HepG2 (cell line): ENCODE measurements around the gene SAC3D1. TPM values are rescaled to one million over a fixed set of nuclear protein-coding genes. Genes with fewer than 3 reads are reported as not detected.
A peak's percentile ranks its signal among the peaks of the same experiment; 100 is the strongest.

ENCODE experiments used
- BCL6 ChIP-seq: IDR thresholded peaks from 2 replicates; pipeline ENCODE4 v1.6.1; 2016; ENCODE audit warnings: missing genetic modification reagents, missing compliant biosample characterization
- CC2D1A ChIP-seq: sonication (generic); formaldehyde crosslinking; IDR thresholded peaks from 2 replicates; pipeline ENCODE4 v1.8.1; 2023; ENCODE audit warnings: mild to moderate bottlenecking, missing genetic modification reagents
- GABPB1 ChIP-seq: IDR thresholded peaks from 2 replicates; pipeline ENCODE4 v1.6.1; 2016; ENCODE audit warnings: mild to moderate bottlenecking, missing genetic modification reagents, moderate library complexity, missing compliant biosample characterization
- KDM2A ChIP-seq: sonication (generic); formaldehyde crosslinking; IDR thresholded peaks from 2 replicates; pipeline ENCODE4 v1.4.0; 2020; ENCODE audit warnings: low read depth, missing genetic modification reagents, borderline replicate concordance
- MXD4 ChIP-seq: IDR thresholded peaks from 2 replicates; pipeline ENCODE4 v1.6.1; 2016; ENCODE audit warnings: mild to moderate bottlenecking, missing biosample characterization, missing genetic modification reagents
- NRL ChIP-seq: sonication (generic); formaldehyde crosslinking; IDR thresholded peaks from 2 replicates; pipeline ENCODE4 v1.5.0; 2020; ENCODE audit warnings: missing genetic modification reagents, mild to moderate bottlenecking, moderate library complexity, borderline replicate concordance
- PAF1 ChIP-seq: IDR thresholded peaks from 2 replicates; pipeline ENCODE4 v1.6.1; 2016; ENCODE audit warnings: missing genetic modification reagents, missing compliant biosample characterization
- SAP130 ChIP-seq: IDR thresholded peaks from 2 replicates; pipeline ENCODE4 v1.6.1; 2016; ENCODE audit warnings: low read depth
- TEAD3 ChIP-seq: optimal IDR thresholded peaks from 2 replicates; pipeline ENCODE3; 2016; ENCODE audit warnings: borderline replicate concordance
- ZNF878 ChIP-seq: sonication (generic); formaldehyde crosslinking; IDR thresholded peaks from 2 replicates; pipeline ENCODE4 v1.8.1; 2023; ENCODE audit warnings: mild to moderate bottlenecking, missing genetic modification reagents, moderate library complexity
- polyA plus RNA-seq, 8 experiments: library from polyadenylated mRNA; depleted of rRNA in 3 of 8; stranded (reverse) in 7 of 8; unstranded in 1 of 8; fragments of >200 nt; fragmentation: Illumina TruSeq in 4 of 8; extraction: Trizol in 4 of 8; gene quantifications; 2 replicates each; pipeline versions ENCODE4 v1.2.1 to v1.2.3, GENCODE V29; 2011 to 2016; ENCODE audit warnings: low read depth in 4 of 8, missing spikeins in 1 of 8, mixed read lengths in 1 of 8; ENCODE audit not compliant: insufficient read depth in 1 of 8
- total RNA-seq, 5 experiments: library from RNA; depleted of rRNA; stranded (reverse); fragments of >200 nt; fragmentation: Illumina TruSeq; extraction: Trizol; gene quantifications; 2 replicates each; pipeline ENCODE4 v1.2.3, GENCODE V29; 2016; ENCODE audit warnings: low read depth in 1 of 5
- TF ChIP-seq, protein P1 (sequence below): sonication (generic); formaldehyde crosslinking; IDR thresholded peaks from 2 replicates; pipeline ENCODE4 v1.5.1; 2020; ENCODE audit warnings: mild to moderate bottlenecking, missing genetic modification reagents, moderate library complexity
- TF ChIP-seq, protein P2 (sequence below), 2 experiments: fragments of 450-650 bp in 1 of 2; sonication (generic) in 1 of 2; formaldehyde crosslinking in 1 of 2; IDR thresholded peaks; 2 replicates each; pipeline versions ENCODE4 v1.6.1 to v1.8.0; 2016 to 2022; ENCODE audit warnings: antibody characterized with exemption in 1 of 2, mild to moderate bottlenecking in 1 of 2, missing genetic modification reagents in 1 of 2
- TF ChIP-seq, protein P3 (sequence below): sonication (generic); formaldehyde crosslinking; IDR thresholded peaks from 2 replicates; pipeline ENCODE4 v1.8.0; 2022; ENCODE audit warnings: missing genetic modification reagents, low read depth, mild to moderate bottlenecking, borderline replicate concordance
- TF ChIP-seq, protein P4 (sequence below): sonication (generic); formaldehyde crosslinking; IDR thresholded peaks from 2 replicates; pipeline ENCODE4 v1.4.0; 2020; ENCODE audit warnings: missing genetic modification reagents
- TF ChIP-seq, protein P5 (sequence below): sonication (generic); formaldehyde crosslinking; IDR thresholded peaks from 2 replicates; pipeline ENCODE4 v1.4.0; 2020; ENCODE audit warnings: mild to moderate bottlenecking, missing genetic modification reagents

SAC3D1 gene
- total and polyA plus RNA-seq, 2 of the 13 experiments (the other 11 are each of a cell fraction or from before 2014, with no cell fraction given): 7.4 to 36.3 TPM

DNA sequence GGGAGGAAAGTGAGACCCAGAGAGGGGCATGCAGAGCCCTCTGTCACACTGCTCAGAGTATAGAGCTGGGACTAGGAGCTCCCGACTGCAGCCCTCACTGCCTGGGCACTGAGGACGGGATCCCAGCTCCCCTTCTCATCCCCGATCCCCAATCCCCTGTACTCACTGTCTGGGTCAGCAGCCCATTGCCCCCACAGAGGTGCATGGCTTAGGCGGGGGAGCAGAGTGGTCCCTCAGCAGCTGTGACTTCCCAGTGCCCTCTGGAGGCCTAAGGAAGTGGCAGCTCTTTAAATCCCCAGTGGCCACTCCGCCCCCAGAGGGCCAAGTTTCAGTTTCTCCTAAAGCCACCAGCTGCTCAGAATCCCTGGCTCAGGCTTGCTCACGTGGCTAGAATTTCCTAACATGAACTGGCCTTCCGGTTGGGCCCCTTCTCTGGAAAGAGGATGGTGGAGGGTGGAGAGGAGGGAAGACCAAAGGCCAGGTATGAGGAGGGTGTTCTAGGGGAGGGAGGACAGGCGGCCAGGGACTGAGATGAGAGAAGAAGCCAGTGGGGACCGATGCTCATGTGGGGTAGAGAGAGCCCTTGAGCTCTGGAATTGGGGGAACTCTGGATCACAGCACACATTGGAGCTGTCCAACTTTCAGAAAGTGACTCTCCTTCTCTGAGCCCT, 44.2 kb upstream of the SAC3D1 start, which contains the start of gene BATF2 (continued):
- TF ChIP-seq BCL6 (CRISPR knock-in tag): peak; percentile 72
- TF ChIP-seq, protein P1, sequence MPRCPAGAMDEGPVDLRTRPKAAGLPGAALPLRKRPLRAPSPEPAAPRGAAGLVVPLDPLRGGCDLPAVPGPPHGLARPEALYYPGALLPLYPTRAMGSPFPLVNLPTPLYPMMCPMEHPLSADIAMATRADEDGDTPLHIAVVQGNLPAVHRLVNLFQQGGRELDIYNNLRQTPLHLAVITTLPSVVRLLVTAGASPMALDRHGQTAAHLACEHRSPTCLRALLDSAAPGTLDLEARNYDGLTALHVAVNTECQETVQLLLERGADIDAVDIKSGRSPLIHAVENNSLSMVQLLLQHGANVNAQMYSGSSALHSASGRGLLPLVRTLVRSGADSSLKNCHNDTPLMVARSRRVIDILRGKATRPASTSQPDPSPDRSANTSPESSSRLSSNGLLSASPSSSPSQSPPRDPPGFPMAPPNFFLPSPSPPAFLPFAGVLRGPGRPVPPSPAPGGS (CRISPR knock-in tag): peak; percentile 51; the same call in 1 of the 2 replicates
- TF ChIP-seq PAF1 (CRISPR knock-in tag): no peak
- TF ChIP-seq, protein P2, sequence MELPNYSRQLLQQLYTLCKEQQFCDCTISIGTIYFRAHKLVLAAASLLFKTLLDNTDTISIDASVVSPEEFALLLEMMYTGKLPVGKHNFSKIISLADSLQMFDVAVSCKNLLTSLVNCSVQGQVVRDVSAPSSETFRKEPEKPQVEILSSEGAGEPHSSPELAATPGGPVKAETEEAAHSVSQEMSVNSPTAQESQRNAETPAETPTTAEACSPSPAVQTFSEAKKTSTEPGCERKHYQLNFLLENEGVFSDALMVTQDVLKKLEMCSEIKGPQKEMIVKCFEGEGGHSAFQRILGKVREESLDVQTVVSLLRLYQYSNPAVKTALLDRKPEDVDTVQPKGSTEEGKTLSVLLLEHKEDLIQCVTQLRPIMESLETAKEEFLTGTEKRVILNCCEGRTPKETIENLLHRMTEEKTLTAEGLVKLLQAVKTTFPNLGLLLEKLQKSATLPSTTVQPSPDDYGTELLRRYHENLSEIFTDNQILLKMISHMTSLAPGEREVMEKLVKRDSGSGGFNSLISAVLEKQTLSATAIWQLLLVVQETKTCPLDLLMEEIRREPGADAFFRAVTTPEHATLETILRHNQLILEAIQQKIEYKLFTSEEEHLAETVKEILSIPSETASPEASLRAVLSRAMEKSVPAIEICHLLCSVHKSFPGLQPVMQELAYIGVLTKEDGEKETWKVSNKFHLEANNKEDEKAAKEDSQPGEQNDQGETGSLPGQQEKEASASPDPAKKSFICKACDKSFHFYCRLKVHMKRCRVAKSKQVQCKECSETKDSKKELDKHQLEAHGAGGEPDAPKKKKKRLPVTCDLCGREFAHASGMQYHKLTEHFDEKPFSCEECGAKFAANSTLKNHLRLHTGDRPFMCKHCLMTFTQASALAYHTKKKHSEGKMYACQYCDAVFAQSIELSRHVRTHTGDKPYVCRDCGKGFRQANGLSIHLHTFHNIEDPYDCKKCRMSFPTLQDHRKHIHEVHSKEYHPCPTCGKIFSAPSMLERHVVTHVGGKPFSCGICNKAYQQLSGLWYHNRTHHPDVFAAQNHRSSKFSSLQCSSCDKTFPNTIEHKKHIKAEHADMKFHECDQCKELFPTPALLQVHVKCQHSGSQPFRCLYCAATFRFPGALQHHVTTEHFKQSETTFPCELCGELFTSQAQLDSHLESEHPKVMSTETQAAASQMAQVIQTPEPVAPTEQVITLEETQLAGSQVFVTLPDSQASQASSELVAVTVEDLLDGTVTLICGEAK (IDR thresholded peaks at IDR 0.05): no peak
- TF ChIP-seq, protein P2 (CRISPR knock-in tag; IDR thresholded peaks at IDR 0.05): peak; percentile 65
- peak; percentile 36 for TF ChIP-seq TEAD3 (CRISPR knock-in tag)
- TF ChIP-seq, protein P3, sequence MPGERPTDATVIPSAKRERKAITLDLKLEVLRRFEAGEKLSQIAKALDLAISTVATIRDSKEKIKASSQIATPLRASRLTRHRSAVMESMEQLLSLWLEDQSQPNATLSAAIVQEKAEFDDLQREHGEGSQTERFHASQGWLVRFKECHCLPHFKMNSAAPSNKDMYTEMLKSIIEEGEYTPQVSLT (CRISPR knock-in tag): no peak
- TF ChIP-seq, protein P4, sequence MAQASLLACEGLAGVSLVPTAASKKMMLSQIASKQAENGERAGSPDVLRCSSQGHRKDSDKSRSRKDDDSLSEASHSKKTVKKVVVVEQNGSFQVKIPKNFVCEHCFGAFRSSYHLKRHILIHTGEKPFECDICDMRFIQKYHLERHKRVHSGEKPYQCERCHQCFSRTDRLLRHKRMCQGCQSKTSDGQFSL (CRISPR knock-in tag): no peak
- 0 out of 2 replicates have a peak, but pooled peaks have one; percentile 51 for TF ChIP-seq KDM2A (CRISPR knock-in tag)
- peak; percentile 91 for TF ChIP-seq ZNF878 (CRISPR knock-in tag)
- no peak for TF ChIP-seq CC2D1A
- TF ChIP-seq, protein P5, sequence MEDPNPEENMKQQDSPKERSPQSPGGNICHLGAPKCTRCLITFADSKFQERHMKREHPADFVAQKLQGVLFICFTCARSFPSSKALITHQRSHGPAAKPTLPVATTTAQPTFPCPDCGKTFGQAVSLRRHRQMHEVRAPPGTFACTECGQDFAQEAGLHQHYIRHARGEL: no peak
- TF ChIP-seq SAP130 (CRISPR knock-in tag): peak; percentile 94
- TF ChIP-seq NRL (CRISPR knock-in tag): peak; percentile 89; the same call in 1 of the 2 replicates
- TF ChIP-seq GABPB1: peak; percentile 84
- TF ChIP-seq MXD4 (CRISPR knock-in tag): peak; percentile 53
